GM12878 (cell line): Measurements from ENCODE around the gene ABCC5. TPM values are rescaled to one million over a fixed set of nuclear protein-coding genes. Genes with fewer than 3 reads are reported as not detected.
A peak's percentile ranks its signal among the peaks of the same experiment; 100 is the strongest.

Experiments used
- ATAC-seq: fragments of 200-7000 bp; cut with Tn5 transposase; 3 replicates; pipeline ENCODE4 v1.9.1; 2020; ENCODE audit warnings: mild to moderate bottlenecking, moderate library complexity
- BruUV-seq: library from RNA; stranded (reverse); fragments of 400-500 nt; replicated peaks from 2 replicates; lab custom pipeline; 2021; lab: Mats Ljungman, UMichigan
- CTCF ChIA-PET: fragments of 300-600 bp; sonication (Branson Sonifier 250); formaldehyde crosslinking; extraction: SDS; loops from one replicate; lab custom pipeline; 2021; ENCODE audit warnings: inconsistent platforms; lab: Yijun Ruan, JAX
- POLR2A ChIA-PET: fragments of 350-600 bp; formaldehyde crosslinking; extraction: SDS; loops from one replicate; lab custom pipeline; 2021; ENCODE audit warnings: inconsistent platforms; lab: Charles Lee
- RAD21 ChIA-PET: fragments of 300-600 bp; sonication (Branson Sonifier 250); formaldehyde crosslinking; loops from one replicate; lab custom pipeline; 2023; ENCODE audit warnings: antibody characterized with exemption; ENCODE audit not compliant: unreplicated experiment; lab: Charles Lee
- SMC1A ChIA-PET: fragments of 300-600 bp; sonication (Branson Sonifier 250); formaldehyde crosslinking; loops from one replicate; lab custom pipeline; 2023; ENCODE audit not compliant: unreplicated experiment, uncharacterized antibody; lab: Charles Lee
- DNase-seq: peaks from one replicate; pipeline ENCODE4 v3.0.0-alpha.2; 2011; ENCODE audit warnings: low read depth, low spot score
- FAIRE-seq: peaks from 3 replicates; lab custom pipeline; 2011; peaks lifted over from hg19 to GRCh38; lab: Jason Lieb, UNC
- H2AFZ ChIP-seq: 2 replicates; pipeline ENCODE4 v1.6.0; 2011; ENCODE audit warnings: low read depth, low read length, control low read depth; ENCODE audit not compliant: control insufficient read depth
- H3K27ac ChIP-seq: 2 replicates; pipeline ENCODE4 v1.5.1; 2011; ENCODE audit warnings: control low read depth; ENCODE audit not compliant: control insufficient read depth, insufficient read depth
- H3K27me3 ChIP-seq, 2 experiments: replicated peaks in 1 of 2; 2 replicates each; pipeline versions ENCODE4 v1.6.0 to v1.6.1; 2011; ENCODE audit warnings: low read length in 1 of 2; ENCODE audit not compliant: control insufficient read depth in 2 of 2, insufficient read depth in 2 of 2
- H3K36me3 ChIP-seq, 2 experiments: 2 replicates each; pipeline ENCODE4 v1.5.1; 2011; ENCODE audit warnings: low read length in 1 of 2; ENCODE audit not compliant: control insufficient read depth in 2 of 2, insufficient read depth in 2 of 2
- H3K4me1 ChIP-seq: 2 replicates; pipeline ENCODE4 v1.6.1; 2011; ENCODE audit warnings: mild to moderate bottlenecking, low read length, moderate library complexity, mixed read lengths; ENCODE audit not compliant: control insufficient read depth, insufficient read depth
- H3K4me2 ChIP-seq: 2 replicates; pipeline ENCODE4 v1.6.0; 2011; ENCODE audit warnings: control low read depth; ENCODE audit not compliant: control insufficient read depth, insufficient read depth
- H3K4me3 ChIP-seq: fragments of 200-600 bp; sonication (generic); 2 replicates; pipeline ENCODE4 v1.5.1; 2016
- H3K79me2 ChIP-seq: 2 replicates; pipeline ENCODE4 v1.6.0; 2011; ENCODE audit warnings: low read length; ENCODE audit not compliant: control insufficient read depth, insufficient read depth
- H3K9ac ChIP-seq: 2 replicates; pipeline ENCODE4 v1.8.0; 2011; ENCODE audit warnings: low read length, control low read depth, mixed read lengths; ENCODE audit not compliant: control insufficient read depth, insufficient read depth
- H3K9me3 ChIP-seq: replicated peaks from 3 replicates; pipeline ENCODE4 v1.5.1; 2011; ENCODE audit warnings: mild to moderate bottlenecking, low read length; ENCODE audit not compliant: control insufficient read depth, insufficient read depth
- H4K20me1 ChIP-seq: 2 replicates; pipeline ENCODE4 v1.6.0; 2011; ENCODE audit not compliant: control insufficient read depth, insufficient read depth
- BACH1 ChIP-seq: fragments of 450-650 bp; IDR thresholded peaks from 2 replicates; pipeline ENCODE4 v1.6.1; 2017; ENCODE audit warnings: mild to moderate bottlenecking, borderline replicate concordance
- BCL11A ChIP-seq: IDR thresholded peaks from 2 replicates; pipeline ENCODE4 v1.6.1; 2011; ENCODE audit warnings: low read depth, low read length
- EZH2 ChIP-seq: IDR thresholded peaks from 2 replicates; pipeline ENCODE4 v1.6.1; 2012; ENCODE audit warnings: low read depth, mild to moderate bottlenecking, control low read depth, inconsistent platforms, low read length, borderline replicate concordance; ENCODE audit not compliant: control insufficient read depth
- IRF4 ChIP-seq: IDR thresholded peaks from 2 replicates; pipeline ENCODE4 v1.6.1; 2011; ENCODE audit warnings: low read depth, low read length
- KDM1A ChIP-seq: fragments of 200-600 bp; sonication (generic); IDR thresholded peaks from 2 replicates; pipeline ENCODE4 v1.6.1; 2016; ENCODE audit warnings: borderline replicate concordance
- MEF2B ChIP-seq: fragments of 450-650 bp; IDR thresholded peaks from 2 replicates; pipeline ENCODE4 v1.6.1; 2018; ENCODE audit warnings: mild to moderate bottlenecking, moderate library complexity; ENCODE audit not compliant: partially characterized antibody, poor library complexity, severe bottlenecking
- MTA3 ChIP-seq: IDR thresholded peaks from 2 replicates; pipeline ENCODE4 v1.6.1; 2012; ENCODE audit warnings: low read length, inconsistent platforms, borderline replicate concordance
- NFIC ChIP-seq: IDR thresholded peaks from 2 replicates; pipeline ENCODE4 v1.6.1; 2012; ENCODE audit warnings: low read depth, mild to moderate bottlenecking, inconsistent platforms, low read length, moderate library complexity
- NFXL1 ChIP-seq: fragments of 450-650 bp; IDR thresholded peaks from 2 replicates; pipeline ENCODE4 v1.6.1; 2017; ENCODE audit warnings: antibody characterized with exemption, mild to moderate bottlenecking, borderline replicate concordance
- NR2C2 ChIP-seq: IDR thresholded peaks from 2 replicates; pipeline ENCODE4 v1.6.1; 2011; ENCODE audit warnings: borderline replicate concordance, low read depth; ENCODE audit not compliant: control insufficient read depth, insufficient read length
- POLR2A ChIP-seq: IDR thresholded peaks from 2 replicates; pipeline ENCODE4 v1.6.1; 2011; ENCODE audit warnings: low read depth, mild to moderate bottlenecking, low read length
- RFX5 ChIP-seq: IDR thresholded peaks from 2 replicates; pipeline ENCODE4 v1.6.1; 2011; ENCODE audit warnings: low read depth, low read length, improper control_type of control experiment
- SMAD1 ChIP-seq: fragments of 450-650 bp; IDR thresholded peaks from 2 replicates; pipeline ENCODE4 v1.6.1; 2018; ENCODE audit warnings: mild to moderate bottlenecking, low read depth; ENCODE audit not compliant: partially characterized antibody
- SRF ChIP-seq, 2 experiments: IDR thresholded peaks; 2 replicates each; pipeline ENCODE4 v1.6.1; 2011; ENCODE audit warnings: low read depth in 2 of 2, low read length in 2 of 2, mild to moderate bottlenecking in 1 of 2, moderate library complexity in 1 of 2
- WGBS: methylation state at CpG from one replicate; pipeline ENCODE4 v1.1.6; 2016; ENCODE audit warnings: low lambda C conversion rate; ENCODE audit not compliant: insufficient replicate concordance, insufficient coverage; ENCODE audit errors: missing lambda C conversion rate; 5-methylcytosine and 5-hydroxymethylcytosine counted together
- in situ Hi-C: fragments of 300-500 bp; cut with MboI; formaldehyde crosslinking; loops from 9 replicates; pipeline ENCODE4 v1.14.3; 2018; ENCODE audit warnings: mixed read lengths
- intact Hi-C: fragments of 100-400 bp; cut with micrococcal nuclease; formaldehyde crosslinking; loops from one replicate; pipeline ENCODE4 v1.14.2; 2022; ENCODE audit not compliant: unreplicated experiment
- polyA plus RNA-seq, 11 experiments: library from polyadenylated mRNA; depleted of rRNA in 4 of 11; unstranded in 6 of 11; stranded (reverse) in 5 of 11; fragments of >200 nt; fragmentation: Nextera tagmentation in 4 of 11; fragmentation: Illumina TruSeq in 1 of 11; extraction: Ambion mirVana in 4 of 11; extraction: Trizol in 1 of 11; gene quantifications; 1 replicate in 1 of 11; 2 replicates in 10 of 11; pipeline versions ENCODE4 v1.2.1 to v1.2.3, GENCODE V29; 2011 to 2016; ENCODE audit warnings: inconsistent platforms in 2 of 11, missing spikeins in 2 of 11, low read depth in 1 of 11
- total RNA-seq, 4 experiments: library from RNA; depleted of rRNA in 3 of 4; stranded (reverse); fragments of >200 nt in 3 of 4; fragmentation: Illumina TruSeq in 1 of 4; extraction: Trizol in 1 of 4; gene quantifications; 2 replicates each; pipeline versions ENCODE4 v1.2.1 to v1.2.3, GENCODE V29; 2013 to 2021
- TF ChIP-seq, protein P1 (sequence below): fragments of 450-650 bp; IDR thresholded peaks from 2 replicates; pipeline ENCODE4 v1.6.1; 2017; ENCODE audit warnings: antibody characterized with exemption, mild to moderate bottlenecking, moderate library complexity

Gene ABCC5
- total and polyA plus RNA-seq, 10 of the 15 experiments (the other 5 are each of a cell fraction or from before 2014, with no cell fraction given) = 6.0 to 17.8 (median 9.7) TPM

- no peaks in the 10 kb centered on the region for H3K79me2 ChIP-seq
- no peak for ATAC-seq
- H3K36me3 ChIP-seq = no peaks in the 10 kb centered on the region
- in situ Hi-C loops = no loop called here
- RAD21 ChIA-PET = no interaction called here
- no TSS peak for BruUV-seq
- WGBS = 2% methylated on average over 5 of the region's 7 CpGs
- H4K20me1 ChIP-seq = no peaks in the 10 kb centered on the region
- SMC1A ChIA-PET = no interaction called here
- TF ChIP-seq MEF2B = no peak
- TF ChIP-seq, all 136 proteins: peak for 0
- ChIA-PET POLR2A (no interaction called here), CTCF (interaction anchor here (0.9 kb wide), 2 partner anchors 125 to 126 kb away, joined by 3 to 4 read pairs; no protein-coding TSS in a partner anchor)
- intact Hi-C loops = no loop called here
- Histone ChIP-seq H3K9me3 (no peaks in the 10 kb centered on the region), H3K4me2 (no peak overlapping the region), H3K27ac (no peak overlapping the region), H3K9ac (no peak overlapping the region), H3K4me1 (no peaks in the 10 kb centered on the region; the same call in 1 of the 2 replicates), H3K4me3 (no peak overlapping the region), H2AFZ (no peak overlapping the region), H3K27me3 (no peaks in the 10 kb centered on the region)
- no peak for FAIRE-seq
- DNase-seq = no peak
Observed at GRCh38 chr3:184022323-184022722, 4.6 kb upstream of the ABCC5 start.

- FAIRE-seq = no peak
- peak overlapping the region; percentile 100 for H2AFZ ChIP-seq
- H3K4me2 ChIP-seq = peak overlapping the region; percentile 86
- peak overlapping the region; percentile 97 for H3K4me3 ChIP-seq
- peaks cover 6% of the 10 kb centered on the region for H3K4me1 ChIP-seq
- no peak for DNase-seq
- ChIA-PET RAD21 (interaction anchor here (0.7 to 5.7 kb wide), 9 partner anchors 12 to 231 kb away, joined by 3 to 42 read pairs (median 6); partner anchors contain the start of genes EEF1AKMT4, EIF2B5 and PARL), CTCF (interaction anchor here (0.6 to 5.0 kb wide), 19 partner anchors 11 to 473 kb away, joined by 3 to 84 read pairs (median 4); partner anchors contain the start of gene PARL), SMC1A (interaction anchor here (0.9 to 1.5 kb wide), 6 partner anchors 12 to 123 kb away, joined by 3 to 10 read pairs (median 5); no protein-coding TSS in a partner anchor), POLR2A (interaction anchor here (0.8 to 1.0 kb wide), 2 partner anchors 120 to 122 kb away, joined by 3 to 4 read pairs; no protein-coding TSS in a partner anchor)
- no peak overlapping the region for H3K27ac ChIP-seq
- no peaks in the 10 kb centered on the region for H4K20me1 ChIP-seq
- WGBS = 86% methylated on average over 21 of the region's 21 CpGs
- no peak overlapping the region; the same call in 1 of the 2 replicates for H3K9ac ChIP-seq
- H3K36me3 ChIP-seq = no peaks in the 10 kb centered on the region
- no TSS peak for BruUV-seq
- H3K79me2 ChIP-seq = no peaks in the 10 kb centered on the region
- intact Hi-C loops (loop anchor here (10.0 kb wide), 1 partner anchor 236 kb away; no protein-coding TSS in a partner anchor), in situ Hi-C loops (loop anchor here (5.0 kb wide), 1 partner anchor 126 kb away; no protein-coding TSS in a partner anchor)
- ATAC-seq = no peak
- H3K9me3 ChIP-seq = no peaks in the 10 kb centered on the region
- no peaks in the 10 kb centered on the region for H3K27me3 ChIP-seq
- TF ChIP-seq MTA3 (no peak), NR2C2 (no peak), KDM1A (no peak), BCL11A (no peak), BACH1 (no peak), SMAD1 (no peak), EZH2 (no peak), NFIC (no peak), POLR2A (no peak), SRF (IDR thresholded peaks at IDR 0.05; ENCODE audit: low read depth in 2 of 2, low read length in 2 of 2) (no peak), NFXL1 (no peak), IRF4 (no peak), RFX5 (no peak)
- TF ChIP-seq, protein P1, sequence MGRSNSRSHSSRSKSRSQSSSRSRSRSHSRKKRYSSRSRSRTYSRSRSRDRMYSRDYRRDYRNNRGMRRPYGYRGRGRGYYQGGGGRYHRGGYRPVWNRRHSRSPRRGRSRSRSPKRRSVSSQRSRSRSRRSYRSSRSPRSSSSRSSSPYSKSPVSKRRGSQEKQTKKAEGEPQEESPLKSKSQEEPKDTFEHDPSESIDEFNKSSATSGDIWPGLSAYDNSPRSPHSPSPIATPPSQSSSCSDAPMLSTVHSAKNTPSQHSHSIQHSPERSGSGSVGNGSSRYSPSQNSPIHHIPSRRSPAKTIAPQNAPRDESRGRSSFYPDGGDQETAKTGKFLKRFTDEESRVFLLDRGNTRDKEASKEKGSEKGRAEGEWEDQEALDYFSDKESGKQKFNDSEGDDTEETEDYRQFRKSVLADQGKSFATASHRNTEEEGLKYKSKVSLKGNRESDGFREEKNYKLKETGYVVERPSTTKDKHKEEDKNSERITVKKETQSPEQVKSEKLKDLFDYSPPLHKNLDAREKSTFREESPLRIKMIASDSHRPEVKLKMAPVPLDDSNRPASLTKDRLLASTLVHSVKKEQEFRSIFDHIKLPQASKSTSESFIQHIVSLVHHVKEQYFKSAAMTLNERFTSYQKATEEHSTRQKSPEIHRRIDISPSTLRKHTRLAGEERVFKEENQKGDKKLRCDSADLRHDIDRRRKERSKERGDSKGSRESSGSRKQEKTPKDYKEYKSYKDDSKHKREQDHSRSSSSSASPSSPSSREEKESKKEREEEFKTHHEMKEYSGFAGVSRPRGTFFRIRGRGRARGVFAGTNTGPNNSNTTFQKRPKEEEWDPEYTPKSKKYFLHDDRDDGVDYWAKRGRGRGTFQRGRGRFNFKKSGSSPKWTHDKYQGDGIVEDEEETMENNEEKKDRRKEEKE = no peak
Observed at GRCh38 chr3:184018424-184018973, 815 bp upstream of the ABCC5 start.
